HG03439 (cell line): Measurements from ENCODE around the gene NCCRP1.

Experiments used
- ATAC-seq: cut with Tn5 transposase; IDR thresholded peaks from one replicate; pipeline ENCODE4 v1.9.1; 2021; ENCODE audit warnings: mild to moderate bottlenecking, moderate library complexity; ENCODE audit not compliant: unreplicated experiment

Gene NCCRP1

DNA sequence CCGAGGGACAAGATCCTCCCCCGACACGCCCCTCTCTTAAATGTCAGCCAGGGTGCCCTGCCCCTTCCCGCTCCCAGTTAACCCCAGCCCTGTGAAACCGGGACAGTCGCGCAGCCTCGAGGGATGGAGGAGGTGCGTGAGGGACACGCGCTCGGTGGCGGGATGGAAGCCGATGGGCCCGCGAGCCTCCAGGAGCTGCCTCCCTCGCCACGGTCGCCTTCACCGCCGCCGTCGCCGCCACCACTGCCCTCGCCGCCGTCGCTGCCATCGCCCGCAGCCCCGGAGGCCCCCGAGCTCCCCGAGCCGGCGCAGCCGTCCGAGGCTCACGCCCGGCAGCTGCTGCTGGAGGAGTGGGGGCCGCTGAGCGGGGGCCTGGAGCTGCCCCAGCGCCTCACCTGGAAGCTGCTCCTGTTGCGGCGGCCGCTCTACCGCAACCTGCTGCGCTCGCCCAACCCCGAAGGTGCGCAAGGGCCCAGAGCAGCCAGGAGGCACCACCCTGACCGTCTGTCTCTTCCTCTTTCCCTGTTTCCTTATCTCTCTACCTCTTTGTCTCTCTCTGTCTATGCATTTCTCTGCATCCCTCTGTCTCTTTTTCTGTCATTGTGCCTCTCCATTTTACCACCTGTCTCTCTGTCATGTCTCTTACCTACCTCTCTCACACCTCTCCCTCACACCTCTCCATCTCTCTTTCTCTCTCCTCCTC lies at the start of gene NCCRP1:
Gene NCCRP1, plus strand, starts transcription at position 105 of the 703 bp plus-strand sequence. Its CDS starts 19 bp downstream, at position 124.
- ATAC-seq = no peak

DNA sequence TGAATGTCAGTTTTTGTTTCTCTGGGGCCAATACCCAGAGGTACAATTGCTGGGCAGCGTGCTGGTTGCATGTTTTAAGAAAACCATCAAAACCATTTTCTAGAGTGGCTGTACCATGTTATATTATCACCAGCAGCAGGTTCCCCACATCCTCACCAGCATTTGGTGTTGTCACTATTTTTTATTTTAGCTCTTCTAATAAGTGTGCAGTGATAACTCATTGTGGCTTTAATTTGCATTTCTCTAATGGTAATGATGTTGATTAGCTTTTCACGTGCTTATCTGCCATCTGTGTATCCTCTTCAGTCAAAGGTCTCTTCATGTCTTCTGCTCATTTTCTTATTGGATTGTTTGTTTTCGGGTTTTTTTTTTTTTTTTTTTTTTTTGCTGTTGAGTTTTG lies 49.3 kb upstream of the NCCRP1 start:
- ATAC-seq = no peak

GRCh38 chr19:39148939-39149529 lies 47.7 kb upstream of the NCCRP1 start:
- ATAC-seq = no peak

DNA sequence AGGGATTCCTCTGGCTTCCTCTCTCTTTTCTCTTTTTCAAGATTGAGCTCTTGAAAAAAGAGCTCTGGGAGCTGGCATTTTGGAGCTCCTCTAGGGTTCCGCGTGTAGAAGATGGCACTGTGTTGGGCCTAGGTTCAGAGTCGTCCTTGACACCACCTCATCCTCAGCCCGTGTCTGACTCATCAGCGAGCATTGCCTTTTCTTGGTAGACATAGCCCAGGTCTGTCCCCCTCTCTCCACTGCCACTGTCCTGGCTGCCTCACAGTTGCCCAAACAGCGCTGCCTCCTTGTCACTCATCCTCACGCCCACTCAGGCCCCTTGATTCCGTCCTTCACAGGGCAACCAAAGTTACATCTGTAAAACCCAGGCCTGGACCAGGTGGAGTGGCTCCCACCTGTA lies 46.5 kb upstream of the NCCRP1 start:
- ATAC-seq = no peak

- ATAC-seq = no peak
These were observed 45.8 kb upstream of the NCCRP1 start for GRCh38 chr19:39150807-39151600.

GRCh38 chr19:39152066-39152465 lies 44.7 kb upstream of the NCCRP1 start:
- ATAC-seq = no peak

DNA sequence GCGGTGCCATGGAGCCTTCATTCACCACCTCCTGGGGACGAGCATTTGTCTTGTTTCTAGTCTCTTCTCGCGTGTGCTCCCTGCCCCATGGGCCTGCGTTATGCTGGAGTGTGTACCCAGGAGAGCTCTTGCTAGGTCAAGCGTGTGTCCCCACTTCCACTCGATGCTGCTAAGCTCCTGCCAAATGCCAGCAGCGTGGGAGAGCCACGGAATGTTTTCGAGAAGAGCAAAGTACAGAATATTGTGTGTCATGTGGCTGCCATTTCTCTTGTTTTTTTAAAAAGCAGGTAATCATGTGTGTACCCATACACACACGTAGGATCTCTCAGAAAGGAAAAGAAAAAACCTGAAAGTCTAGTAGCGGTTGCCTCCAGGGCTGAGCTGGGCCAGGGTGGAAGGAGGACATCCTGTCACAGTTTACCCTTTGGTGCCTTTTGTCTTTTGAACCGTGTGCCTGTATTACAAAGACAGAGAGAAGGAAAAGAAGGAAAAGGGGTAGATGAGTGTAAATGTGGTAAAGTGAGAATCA lies 42.6 kb upstream of the NCCRP1 start:
- no peak for ATAC-seq

- ATAC-seq = no peak
These were observed 42.1 kb upstream of the NCCRP1 start for GRCh38 chr19:39154629-39155100.

DNA sequence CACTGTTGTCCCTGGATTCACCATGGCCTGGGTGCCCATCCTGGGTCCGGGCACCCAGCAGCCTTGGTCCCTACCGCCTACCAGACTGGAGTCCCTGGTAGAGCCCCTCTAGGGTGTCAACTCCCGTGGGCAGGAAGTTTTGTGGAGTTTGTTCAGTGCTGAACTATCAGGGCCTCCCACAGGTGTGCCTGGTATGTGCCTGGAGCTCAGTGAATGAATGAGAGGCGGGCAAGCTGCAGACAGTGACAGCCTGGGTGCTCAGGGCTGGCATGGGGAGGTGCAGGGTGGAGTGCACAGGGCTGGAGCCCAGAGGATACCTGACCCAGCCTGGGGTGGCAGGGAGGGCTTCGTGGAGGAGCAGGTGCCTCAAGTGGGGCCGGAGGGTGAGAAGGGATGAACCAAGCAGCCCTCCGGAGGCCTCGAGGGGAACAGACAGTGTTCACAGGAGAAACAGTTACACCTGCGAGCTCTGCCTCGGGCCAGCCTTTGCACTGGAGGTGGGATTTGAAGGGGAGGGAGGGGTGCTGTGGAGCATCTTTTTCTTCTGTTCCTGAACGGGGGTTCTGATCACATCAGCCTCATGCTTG lies 41.6 kb upstream of the NCCRP1 start:
- no peak for ATAC-seq

DNA sequence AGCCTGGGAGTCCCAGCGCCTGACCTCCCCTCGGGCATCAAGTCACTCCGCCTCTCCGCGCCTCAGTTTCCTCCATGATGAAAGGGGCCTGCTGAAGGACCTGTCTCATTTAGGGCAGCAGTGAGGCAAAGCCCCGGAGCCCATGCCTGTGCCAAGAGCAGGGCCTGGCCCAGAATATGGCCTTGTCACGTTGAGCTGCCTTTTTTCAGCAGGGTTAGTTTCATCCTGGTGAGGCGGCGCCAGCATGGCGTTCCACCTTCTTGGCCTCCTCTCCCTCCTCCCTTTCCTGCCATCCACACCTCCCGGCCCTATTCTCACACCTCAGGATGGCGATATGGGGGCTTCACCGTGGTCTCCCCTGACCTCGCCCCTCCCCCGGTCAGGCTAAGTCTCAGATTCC lies 41.0 kb upstream of the NCCRP1 start:
- ATAC-seq = no peak

GRCh38 chr19:39156326-39157230 lies 40.2 kb upstream of the NCCRP1 start:
- ATAC-seq = no peak

DNA sequence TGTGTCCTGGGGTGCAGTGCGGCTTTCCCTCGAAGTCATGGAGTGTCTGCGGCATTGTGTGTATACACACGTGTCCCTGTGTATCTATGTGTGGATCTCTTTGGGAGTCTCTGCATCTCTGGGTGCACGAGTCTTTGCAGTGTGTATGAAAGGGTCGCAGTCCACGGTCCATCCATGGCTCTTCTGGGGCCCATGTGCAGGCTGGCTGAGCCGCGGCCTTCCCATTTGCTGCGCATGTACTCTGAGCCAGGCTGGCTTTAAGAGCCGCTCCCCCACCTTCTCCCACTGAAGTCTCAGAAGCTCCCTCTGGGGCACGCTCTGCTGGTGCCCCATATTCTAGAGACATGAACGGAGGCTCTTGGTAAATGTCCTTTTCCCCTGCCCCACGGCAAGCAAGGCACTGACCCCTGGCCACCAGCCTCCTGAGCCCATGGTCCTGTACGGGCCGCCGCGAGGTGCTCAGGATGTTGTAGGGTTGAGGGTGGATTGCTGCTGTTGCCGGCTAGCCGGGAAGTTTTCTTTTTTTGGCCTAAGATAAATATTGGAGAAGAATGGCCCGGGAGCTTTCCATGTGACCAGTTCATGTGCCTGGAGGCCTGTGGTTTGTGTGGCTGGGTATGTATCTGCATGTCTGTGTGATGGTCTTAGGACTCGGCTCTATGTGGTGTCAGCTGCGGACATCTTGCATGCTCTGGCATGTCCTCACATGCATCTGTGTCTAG lies 39.3 kb upstream of the NCCRP1 start:
- ATAC-seq = no peak

DNA sequence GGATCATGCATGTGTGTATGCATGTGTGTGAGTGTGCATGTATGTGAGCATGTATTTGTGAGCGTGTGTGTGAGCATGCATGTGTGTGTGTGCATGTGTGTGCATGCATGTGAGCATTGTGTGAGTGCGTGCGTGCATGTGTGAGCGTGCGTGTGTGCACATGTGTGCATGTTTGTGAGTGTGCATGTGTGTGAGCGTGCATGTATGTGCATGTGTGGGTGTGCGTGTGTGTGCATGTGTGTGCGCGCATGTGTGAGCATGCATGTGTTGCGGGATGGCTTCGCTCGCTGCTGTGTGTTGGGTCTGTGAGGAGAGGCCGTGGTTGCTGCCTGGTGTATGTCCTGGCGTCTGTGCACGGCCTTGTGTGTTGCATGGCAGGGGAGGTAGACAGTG lies 38.8 kb upstream of the NCCRP1 start:
- ATAC-seq = no peak

GRCh38 chr19:39158646-39159260 lies 38.0 kb upstream of the NCCRP1 start:
- ATAC-seq = no peak

- ATAC-seq = no peak
These were observed 36.3 kb upstream of the NCCRP1 start for GRCh38 chr19:39160523-39160861.

DNA sequence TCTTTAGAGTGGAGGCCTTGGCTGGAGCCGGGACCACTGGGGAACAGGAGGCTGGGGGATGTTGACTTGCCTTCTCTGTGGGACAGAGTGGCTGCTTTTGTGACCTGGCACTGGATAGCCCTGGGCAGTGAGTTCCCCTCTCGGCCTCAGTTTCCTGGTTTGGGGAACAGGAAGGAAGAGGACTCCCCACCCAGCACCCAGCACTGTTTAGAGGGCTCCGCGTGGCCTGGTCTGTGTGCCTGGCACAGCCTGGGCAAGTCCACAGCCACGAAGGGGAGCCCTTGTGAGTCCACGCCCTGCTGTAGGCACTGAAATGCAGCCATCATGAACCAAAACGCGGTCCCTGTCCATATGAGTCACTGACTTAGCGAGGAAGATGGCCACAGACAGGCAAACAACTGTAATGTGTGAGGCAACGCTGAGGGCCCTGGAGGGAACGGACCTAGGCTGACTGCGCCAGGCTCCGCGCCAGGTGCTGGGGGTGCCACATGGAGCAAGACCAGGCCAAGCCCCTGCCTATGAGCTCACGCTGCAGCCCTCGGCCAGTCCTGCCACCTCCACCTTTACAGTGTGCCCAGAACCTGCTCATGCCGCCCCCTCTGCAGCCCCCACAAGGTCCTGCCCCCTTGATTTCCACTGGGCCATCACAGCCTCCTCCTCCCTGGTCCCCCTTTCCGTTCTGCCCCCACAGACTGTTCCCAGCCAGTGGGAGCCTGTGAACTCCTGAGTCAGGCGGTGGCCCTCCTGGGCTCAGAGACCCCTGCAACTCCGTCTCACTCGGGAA lies 35.7 kb upstream of the NCCRP1 start:
- ATAC-seq = no peak

DNA sequence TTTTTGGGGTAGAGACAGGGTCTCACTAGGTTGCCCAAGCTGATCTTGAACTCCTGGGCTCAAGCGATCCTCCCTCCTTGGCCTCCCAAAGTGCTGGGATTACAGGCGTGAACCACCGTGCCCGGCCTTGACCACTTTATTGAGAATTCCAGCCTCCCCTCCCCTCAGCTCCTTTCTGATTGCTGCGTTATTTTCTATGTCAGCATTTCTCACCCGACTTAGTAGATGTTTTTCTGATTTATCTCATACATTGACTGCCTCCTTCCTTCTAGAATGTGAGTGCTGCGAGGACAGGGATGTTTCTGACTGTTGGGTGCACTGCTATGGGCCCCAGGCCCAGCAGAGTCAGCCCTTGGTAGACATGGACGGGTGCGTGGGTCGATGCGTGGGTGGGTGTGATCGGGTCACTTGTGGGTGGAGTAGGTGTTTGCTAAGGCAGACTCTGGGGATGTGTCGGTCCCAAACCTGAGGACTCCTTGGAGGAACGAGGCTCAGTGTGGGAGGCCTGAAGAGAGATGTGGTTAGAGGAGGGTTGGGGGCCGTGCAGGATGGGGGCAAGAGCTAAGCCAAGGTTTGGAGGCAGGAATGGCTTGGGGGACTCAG lies 34.2 kb upstream of the NCCRP1 start:
- ATAC-seq = no peak

- no peak for ATAC-seq
These were observed 33.1 kb upstream of the NCCRP1 start for GRCh38 chr19:39163621-39164020.
